Measurements from ENCODE around the gene IL10RA.

Gene IL10RA

GRCh38 chr11:118046051-118046963, 60.1 kb downstream of the IL10RA start:
- DNase-seq, result no peak

GRCh38 chr11:118046964-118047700, 60.9 kb downstream of the IL10RA start:
- DNase-seq, result no peak

DNA sequence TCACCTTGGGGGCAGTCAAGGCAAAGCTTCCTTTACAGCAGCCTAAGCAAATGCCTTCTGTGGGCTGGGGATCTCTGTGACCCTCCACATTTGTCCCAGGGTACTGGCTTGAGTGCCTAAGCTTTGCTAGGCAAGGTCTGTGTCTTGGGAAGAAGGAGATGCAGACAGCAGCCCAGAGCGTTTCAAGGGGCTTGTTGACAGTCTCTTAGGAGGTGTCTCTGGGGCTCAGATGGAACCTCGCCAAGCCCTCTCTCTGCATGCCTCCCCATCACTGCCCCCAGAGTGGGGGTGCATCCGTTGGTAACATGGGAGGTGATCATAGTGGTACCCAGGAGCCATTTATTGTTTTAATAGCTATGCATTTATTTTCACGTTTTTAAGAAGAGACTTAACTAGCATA, 61.6 kb downstream of the IL10RA start:
- no peak for DNase-seq

DNA sequence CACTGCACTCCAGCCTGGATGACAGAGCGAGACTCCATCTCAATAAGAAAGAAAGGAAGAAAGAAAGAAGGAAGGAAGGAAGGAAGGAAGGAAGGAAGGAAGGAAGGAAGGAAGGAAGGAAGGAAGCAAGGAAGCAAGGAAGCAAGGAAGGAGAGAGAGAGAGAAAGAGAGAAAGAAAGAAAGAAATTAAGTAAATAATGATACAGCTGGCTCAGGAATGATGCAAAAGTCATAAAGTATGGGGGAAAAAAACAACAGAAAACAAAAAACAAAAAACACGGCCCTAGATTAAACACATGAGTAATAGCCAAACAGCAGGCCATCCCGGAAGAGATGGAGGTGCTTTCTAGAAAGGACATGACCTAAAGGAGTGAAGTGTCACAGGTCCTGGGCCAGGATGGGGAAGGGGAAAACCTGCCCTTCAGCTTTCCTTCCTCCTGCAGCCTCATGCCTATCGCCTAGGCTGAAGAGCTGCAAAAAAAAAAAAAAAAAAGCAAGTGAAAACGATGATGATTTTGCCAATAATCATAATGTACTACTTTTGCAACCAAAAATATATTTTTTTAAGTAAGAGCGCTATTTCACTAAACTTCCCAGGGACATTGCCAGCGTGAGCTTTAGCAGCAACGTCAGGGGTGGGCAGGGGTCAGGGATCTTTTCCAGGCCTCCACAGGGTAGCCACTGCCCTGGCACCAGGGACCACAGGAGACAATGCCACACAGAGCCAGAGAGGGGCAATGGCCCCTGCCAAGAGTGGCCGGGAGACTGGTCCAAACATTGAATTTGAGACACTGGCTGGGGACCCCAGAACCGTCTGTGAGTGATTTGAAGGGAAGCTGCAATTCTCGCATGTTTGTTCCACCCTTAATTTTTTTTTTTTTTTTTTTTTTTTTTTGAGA, 62.5 kb downstream of the IL10RA start:
- no peak for DNase-seq

- no peak for DNase-seq
These were observed 63.6 kb downstream of the IL10RA start for GRCh38 chr11:118049771-118050170.

- no peak for DNase-seq
These were observed 64.2 kb downstream of the IL10RA start for GRCh38 chr11:118050208-118050891.
